IPS-NIHi7 (cell line): ENCODE data around the gene SLC9A9.
A peak's percentile ranks its signal among the peaks of the same experiment; 100 is the strongest.

ENCODE experiments used
- DNase-seq: peaks from one replicate; pipeline ENCODE4 v3.0.0; 2012; ENCODE audit warnings: mixed read lengths; ENCODE audit errors: extremely low spot score

SLC9A9 gene

GRCh38 chr3:143843587-143843986, 4.7 kb downstream of the SLC9A9 start:
- DNase-seq: no peak

DNA sequence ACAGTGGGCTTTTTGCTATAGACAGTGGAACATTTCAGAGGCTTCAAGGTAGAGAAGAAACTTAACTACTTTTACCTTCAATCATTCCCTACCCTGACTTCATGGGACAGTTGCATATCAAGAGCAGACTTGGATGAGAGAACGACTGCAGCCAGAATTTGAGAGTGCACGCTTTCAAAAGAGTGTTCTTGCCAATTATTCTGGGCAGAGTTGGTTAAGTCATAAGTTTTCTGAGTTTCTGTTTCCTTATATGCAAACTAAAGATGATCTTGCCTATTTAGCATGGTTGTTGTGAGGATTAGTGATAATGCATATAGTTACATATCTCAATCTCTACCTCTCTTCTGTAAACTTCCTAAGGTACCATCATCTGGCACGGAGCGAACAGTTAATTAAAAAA, 7.6 kb downstream of the SLC9A9 start:
- no peak for DNase-seq

DNA sequence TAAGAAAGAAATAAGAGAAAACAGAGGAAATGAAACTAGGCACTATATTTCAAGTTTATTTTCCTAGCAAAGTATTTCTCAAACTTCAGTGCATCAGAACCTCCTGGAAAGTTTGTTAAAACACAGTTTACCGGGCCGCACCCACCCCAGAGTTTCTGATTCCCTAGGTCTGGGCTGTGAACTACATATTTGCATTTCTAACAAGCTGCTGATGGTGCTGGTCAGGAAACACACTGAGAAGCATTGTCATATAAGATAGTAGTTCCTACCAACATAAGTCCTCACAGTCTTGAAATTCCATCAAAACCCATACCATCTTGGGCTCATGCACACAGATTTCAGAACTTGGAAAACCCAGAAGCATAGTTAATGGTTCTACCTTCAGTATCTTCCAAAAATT, 8.3 kb downstream of the SLC9A9 start:
- no peak for DNase-seq

DNA sequence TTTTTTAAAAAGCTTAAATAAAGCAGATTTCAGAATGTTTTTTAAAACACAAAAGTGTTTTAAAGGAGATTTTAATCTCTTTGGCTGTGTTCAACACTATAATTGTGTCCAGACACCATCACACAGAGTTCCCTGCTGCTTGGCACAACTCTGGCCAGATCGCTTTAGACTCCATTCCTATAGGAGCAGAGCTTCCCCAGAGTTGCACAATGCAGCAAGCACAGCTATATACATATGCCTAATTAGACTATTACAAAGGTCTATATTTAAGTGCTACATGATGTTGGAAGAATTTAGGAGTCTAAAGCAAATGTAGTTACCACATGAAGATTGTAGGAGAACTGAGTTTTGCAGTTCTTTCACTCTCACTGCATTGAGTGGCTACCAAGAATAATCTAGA, 11.2 kb downstream of the SLC9A9 start:
- no peak for DNase-seq

DNA sequence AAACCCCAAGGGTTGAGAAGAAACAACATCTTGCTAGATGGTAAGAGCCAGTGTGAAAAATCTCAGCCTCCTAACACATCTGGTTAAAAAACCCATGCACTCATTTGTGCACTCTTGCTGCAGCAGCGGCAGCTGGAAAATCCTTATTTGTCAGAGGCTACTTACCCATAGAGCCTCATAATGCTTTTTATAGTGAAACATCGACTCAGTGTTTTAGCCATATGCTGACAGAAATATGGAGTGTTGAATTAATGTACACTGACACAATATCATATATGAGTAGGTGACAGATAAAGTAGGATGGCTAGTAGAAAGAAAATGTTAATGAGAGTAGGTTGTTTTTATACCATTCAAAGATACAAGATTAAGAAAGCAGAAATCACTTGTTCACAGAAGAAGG, 13.0 kb downstream of the SLC9A9 start:
- no peak for DNase-seq

- no peak for DNase-seq
Observed at GRCh38 chr3:143832433-143832832, 15.8 kb downstream of the SLC9A9 start.

DNA sequence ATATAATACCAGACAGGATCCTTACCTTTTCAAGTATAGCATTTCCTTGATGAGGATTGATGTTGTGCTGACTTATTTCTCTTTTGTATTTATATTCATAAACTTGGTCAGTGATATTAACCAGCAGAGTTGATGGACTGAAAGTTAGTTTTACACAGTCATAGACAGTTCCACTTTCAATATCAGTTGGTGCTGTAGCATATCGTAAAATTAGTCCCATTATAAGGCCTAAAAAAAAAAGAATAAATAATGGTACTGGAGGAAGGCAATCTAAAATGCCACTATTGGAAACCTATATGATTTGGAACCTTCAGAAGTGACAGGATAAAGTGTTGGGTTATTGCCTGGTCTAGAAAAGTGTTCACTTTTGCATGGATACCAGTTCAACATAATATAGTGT, 16.3 kb downstream of the SLC9A9 start:
- DNase-seq: no peak

DNA sequence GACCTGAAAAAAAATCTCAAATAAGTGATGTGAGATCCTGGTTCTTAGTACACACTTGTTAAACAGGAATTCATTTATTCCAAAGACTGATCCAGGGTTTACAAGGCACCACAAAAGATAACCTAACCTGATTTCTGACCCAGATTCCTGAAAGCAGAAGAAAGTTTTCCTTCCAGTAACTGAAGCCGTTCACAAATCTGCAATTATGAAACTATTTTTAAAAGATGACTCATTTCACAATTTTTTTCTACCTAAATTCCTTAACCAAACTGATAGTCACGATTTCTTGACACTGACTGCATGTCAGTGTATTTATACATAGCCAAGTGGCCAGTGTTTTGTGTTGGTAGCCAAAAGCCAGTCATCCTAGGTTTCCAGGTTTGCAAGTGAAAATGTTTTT, 17.1 kb downstream of the SLC9A9 start:
- no peak for DNase-seq

DNA sequence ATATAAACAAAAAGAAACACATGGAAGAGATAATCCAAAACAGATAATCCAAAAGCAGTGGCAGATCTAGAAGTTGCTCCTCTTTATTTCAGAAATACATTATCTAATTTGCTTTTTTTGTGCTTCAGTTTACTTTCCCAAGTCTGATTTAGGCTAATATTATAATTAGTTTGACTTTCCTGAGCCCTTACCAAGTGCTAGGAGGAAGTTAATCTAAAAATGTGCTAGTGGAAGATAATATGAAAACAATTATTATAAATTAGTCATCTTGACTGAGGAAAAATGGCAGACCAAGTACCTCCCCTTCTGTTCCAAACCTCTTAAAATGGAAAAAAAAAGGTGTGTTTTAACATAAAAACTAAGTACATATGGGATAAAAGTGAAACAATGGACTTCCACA, 17.5 kb downstream of the SLC9A9 start:
- DNase-seq: no peak

- no peak for DNase-seq
Observed at GRCh38 chr3:143830063-143830462, 18.2 kb downstream of the SLC9A9 start.

GRCh38 chr3:143827425-143827824, 20.8 kb downstream of the SLC9A9 start:
- no peak for DNase-seq

DNA sequence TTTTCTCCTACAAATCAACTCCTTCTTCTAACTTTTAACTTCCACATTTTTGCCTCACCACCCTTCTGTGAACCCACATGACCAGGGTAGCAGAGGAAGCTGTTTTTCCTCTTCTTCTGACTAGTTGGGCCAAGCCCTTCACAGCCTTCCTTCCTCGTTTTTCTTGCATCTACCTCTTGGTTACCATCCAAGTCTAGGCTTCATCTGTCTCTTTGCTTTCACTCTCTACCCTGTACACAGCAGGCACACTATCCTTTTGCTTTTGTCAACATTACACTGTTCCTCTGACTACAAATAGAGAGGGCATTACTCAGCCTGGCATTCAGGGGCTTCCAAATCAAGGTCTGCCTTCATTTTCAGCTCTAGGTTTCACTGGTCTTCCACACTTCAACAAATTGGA, 22.0 kb downstream of the SLC9A9 start:
- DNase-seq: no peak

DNA sequence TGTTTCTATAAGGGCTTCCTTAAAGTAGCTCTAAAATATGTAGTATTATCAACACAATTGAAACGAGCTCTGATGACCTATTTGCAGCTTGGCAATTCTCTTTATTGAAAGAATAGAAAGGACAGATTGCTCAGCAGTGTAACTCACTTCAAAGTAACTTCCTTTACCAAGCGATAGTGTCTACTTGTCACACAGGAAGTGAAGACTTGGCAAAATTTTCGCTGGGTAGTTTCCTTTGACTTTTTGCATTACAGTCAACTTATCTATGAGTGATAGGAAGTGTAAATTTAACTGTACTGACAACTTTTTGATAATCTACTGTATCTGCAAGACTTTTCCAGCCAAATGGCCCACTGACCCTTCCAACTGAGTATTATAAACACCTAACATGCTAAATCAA, 22.8 kb downstream of the SLC9A9 start:
- no peak for DNase-seq

GRCh38 chr3:143824735-143825385, 23.4 kb downstream of the SLC9A9 start:
- DNase-seq: no peak

DNA sequence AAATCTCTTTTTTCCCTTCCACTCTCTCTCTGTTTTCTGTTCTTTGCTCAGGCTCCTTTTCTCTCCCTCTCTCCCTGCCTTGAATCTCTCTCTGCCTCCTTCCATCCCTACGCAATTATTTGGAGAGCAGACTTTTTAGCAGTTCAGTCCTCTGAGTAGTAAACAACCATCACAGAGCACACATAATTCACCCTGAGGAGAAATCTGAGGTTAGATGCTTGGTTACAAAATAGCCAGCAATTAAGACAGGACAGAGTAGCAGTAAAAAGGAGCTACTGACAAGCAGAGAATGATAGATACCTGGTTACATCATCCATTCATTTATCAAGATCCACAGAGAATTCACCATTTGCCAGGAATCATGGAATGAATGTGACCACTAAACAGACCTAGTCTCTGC, 25.5 kb downstream of the SLC9A9 start:
- DNase-seq: no peak

GRCh38 chr3:143822374-143822773, 25.9 kb downstream of the SLC9A9 start:
- no peak for DNase-seq

DNA sequence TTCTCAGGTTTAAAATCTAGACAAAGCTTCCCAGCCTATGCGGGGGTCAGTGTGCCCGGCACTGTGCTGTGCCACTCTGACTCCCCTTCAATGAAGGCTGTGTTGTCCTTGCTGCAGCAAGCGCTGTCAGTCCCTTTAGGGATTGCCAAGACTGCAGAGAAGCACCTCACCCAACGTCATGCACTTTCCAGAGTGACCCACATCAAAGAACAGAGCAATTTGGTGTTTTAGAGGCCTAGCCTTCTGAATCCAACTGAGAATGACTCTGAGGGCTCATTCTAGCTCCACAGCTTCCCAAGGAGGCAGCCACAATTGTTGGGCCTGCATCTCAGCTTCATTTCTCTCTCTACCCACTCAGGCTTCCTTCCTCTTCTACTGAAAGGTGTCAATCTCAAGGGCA, 26.4 kb downstream of the SLC9A9 start:
- no peak for DNase-seq

- peak; percentile 45 for DNase-seq
Observed at GRCh38 chr3:143820466-143821221, 27.6 kb downstream of the SLC9A9 start.

GRCh38 chr3:143819890-143820289, 28.4 kb downstream of the SLC9A9 start:
- DNase-seq: no peak

DNA sequence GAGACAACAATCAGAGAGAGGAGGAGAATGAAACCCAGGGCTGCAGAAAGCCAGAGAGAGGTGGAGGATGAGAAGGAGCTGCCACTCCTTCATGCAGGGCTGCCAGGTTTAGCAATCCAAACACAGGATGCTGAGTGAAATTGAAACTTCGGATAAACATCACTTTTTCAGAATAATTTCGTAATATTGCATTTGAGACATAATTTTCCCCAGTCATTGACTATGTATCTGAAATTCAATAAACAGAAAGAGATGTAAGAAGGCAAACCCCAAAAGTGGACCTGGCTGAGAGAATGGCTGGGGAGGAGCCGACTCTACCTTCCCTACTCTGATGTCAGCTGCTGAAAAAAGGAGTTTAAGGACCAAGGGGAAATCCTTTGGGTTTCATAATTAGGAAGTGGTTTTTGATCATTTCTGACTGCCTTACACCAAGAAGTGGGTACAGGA, 33.8 kb downstream of the SLC9A9 start:
- no peak for DNase-seq

- no peak for DNase-seq
Observed at GRCh38 chr3:143812481-143812880, 35.8 kb downstream of the SLC9A9 start.

DNA sequence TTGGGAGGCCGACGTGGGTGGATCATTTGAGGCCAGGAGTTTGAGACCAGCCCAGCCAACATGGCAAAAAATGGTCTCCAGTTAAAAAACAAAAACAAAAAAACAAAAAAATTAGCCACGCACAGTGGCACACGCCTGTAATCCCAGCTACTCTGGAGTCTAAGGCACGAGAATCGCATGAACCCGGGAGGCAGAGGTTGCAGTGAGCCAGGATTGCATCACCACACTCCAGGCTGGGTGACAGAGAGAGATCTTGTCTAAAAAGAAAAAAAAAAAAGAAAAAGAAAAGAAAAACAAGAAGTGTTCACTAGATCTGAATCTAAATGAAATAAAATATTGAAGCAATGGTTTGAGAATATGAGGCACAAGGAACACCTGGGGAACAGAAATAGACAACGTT, 36.7 kb downstream of the SLC9A9 start:
- DNase-seq: no peak

GRCh38 chr3:143810953-143811265, 37.4 kb downstream of the SLC9A9 start:
- no peak for DNase-seq
